HG02973 (cell line): ENCODE data around the gene NCOA7.

Source experiments
- ATAC-seq: cut with Tn5 transposase; IDR thresholded peaks from one replicate; pipeline ENCODE4 v1.9.1; 2021; ENCODE audit warnings: moderate library complexity; ENCODE audit not compliant: unreplicated experiment

Gene NCOA7

DNA sequence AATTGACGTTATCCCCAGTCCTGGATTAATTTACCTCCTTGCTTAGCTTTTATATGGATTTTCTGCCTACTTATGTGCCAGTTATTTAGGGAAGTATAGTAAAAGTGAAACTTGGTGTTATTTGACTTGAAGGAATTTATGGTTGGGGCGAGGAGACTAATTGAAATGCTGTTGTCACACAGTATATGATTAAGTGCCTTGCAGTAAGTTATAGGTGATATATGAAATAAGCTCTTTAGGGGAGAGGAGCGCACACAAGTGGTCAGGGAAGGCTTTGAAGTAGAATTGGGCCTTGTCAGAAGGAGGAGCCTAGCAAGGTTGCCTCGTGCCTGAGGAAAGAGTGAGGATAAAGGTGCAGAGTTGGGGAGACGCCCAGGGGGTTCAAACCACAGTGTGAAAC, 20.5 kb downstream of the NCOA7 start:
- ATAC-seq, result no peak

- no peak for ATAC-seq
These were observed 21.9 kb downstream of the NCOA7 start for GRCh38 chr6:125812394-125813292.

GRCh38 chr6:125814481-125814880, 23.7 kb downstream of the NCOA7 start:
- no peak for ATAC-seq

- no peak for ATAC-seq
These were observed 24.5 kb downstream of the NCOA7 start for GRCh38 chr6:125815080-125815910.

DNA sequence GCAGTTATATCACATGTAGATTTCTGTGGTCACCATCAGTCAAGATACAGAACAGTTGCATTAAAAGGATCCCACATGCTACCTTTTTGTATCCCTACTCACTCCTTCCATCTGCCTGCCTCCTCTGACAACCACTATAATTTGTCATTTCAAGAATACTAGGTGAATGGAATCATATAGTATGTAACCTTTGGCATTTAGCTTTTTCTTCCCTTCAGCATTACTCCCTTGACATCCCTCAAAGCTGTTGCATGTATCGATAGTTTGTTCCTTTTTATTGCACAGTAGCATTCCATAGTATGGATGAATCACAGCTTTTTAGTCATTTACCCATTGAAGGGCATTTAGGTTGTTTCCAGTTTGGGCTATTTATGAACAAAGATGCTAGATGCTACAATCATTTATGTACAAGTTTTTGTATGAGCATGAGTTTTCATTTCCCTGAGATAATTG, 26.1 kb downstream of the NCOA7 start:
- no peak for ATAC-seq

GRCh38 chr6:125818225-125818657, 27.5 kb downstream of the NCOA7 start:
- peak; percentile 36 for ATAC-seq

GRCh38 chr6:125818772-125819260, 28.1 kb downstream of the NCOA7 start:
- ATAC-seq, result no peak

- no peak for ATAC-seq
These were observed 29.0 kb downstream of the NCOA7 start for GRCh38 chr6:125819535-125820326.

DNA sequence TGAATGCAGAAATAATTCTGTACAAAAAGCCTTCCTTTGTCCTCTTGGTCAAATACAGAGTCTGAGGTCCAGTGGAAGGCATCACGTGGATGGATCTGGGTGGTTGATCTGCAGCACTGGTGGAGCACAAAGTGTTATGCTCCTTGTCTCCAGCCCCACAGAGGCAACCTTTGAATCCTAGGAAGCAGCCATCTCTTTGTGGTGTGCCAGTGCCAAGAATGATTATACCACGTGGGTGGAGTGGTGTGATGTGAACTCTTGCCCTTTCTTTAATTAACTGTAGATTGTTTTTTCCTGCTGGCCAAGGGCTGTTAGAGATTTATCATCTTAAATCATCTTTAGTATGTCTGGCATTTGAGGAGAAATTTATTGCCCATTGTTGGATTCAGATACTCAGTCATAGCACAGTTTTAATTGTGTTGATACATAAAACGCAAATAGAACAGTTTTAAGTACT, 31.1 kb downstream of the NCOA7 start:
- ATAC-seq, result no peak

DNA sequence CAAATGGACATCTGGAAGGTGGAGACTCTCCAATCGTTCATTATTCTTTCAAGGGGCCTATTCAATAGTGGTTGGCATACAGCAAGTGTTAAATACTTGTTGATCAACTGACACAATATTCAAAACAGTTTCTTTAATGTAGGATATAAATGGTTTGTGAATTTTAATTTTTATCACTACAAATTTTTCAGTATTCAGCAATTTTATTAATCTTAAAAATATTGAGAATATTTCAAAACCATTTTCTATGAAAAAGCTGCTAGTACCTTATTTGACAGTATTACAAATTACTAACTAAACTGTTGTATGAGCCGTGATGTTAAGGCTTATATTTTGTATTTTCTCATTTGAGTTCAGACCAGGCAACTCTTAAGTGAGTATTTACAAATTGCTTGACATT, 32.4 kb downstream of the NCOA7 start:
- no peak for ATAC-seq

- ATAC-seq, result no peak
These were observed 34.4 kb downstream of the NCOA7 start for GRCh38 chr6:125824946-125825771.

DNA sequence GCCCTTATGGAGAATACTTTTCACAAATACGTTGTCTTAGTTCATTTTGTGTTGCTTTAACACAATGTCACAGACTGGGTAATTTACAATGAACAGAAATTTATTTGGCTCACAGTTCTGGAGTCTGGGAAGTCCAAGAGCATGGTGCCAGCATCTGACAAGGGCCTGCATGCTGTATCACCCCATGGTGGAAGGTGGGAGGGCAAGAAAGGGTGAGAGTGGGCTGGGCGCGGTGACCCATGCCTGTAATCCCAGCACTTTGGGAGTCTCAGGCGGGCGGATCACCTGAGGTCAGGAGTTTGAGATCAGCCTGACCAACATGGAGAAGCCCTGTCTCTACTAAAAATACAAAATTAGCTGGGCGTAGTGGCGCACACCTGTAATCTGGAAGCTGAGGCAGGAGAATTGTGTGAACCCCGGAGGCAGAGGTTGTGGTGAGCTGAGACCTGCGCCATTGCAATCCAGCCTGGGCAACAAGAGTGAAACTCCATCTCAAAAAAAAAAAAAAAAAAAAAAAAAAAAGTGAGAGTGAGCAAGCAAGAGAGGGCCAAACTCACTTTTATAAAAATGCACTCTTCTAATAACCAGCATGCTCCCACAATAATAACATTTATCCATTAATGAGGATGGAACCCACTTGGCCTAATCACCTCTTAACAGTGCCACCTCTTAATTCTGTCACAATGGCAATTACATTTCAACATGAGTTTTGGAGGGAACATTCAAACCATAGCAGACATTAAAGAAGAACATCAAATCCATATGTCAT, 36.1 kb downstream of the NCOA7 start:
- no peak for ATAC-seq

DNA sequence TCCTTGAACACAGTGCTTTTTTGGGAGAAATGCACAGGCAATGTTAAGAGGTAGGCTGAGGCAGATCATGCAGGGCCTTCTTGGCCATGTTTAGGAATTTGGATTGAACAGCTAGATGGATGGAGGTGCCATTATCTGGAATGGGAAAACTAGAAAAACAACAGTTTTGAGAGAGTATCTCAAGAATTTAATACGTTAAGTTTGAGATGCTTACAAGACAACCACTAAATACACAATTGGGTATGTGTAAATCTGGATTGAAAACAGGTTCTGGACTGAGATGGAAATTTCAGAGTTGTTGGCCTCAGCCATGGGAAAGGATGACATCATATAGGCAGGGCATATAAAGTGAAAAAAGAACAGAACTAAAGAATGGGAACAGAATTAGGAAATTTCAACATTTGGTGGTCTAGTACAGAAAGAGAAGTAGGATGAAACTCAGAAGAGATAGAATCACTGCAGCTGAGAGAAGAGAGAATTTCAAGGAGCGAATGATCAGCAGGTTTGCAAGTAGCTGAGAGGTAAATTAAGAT, 37.1 kb downstream of the NCOA7 start:
- no peak for ATAC-seq

- ATAC-seq, result no peak
These were observed 37.8 kb downstream of the NCOA7 start for GRCh38 chr6:125828476-125829039.

DNA sequence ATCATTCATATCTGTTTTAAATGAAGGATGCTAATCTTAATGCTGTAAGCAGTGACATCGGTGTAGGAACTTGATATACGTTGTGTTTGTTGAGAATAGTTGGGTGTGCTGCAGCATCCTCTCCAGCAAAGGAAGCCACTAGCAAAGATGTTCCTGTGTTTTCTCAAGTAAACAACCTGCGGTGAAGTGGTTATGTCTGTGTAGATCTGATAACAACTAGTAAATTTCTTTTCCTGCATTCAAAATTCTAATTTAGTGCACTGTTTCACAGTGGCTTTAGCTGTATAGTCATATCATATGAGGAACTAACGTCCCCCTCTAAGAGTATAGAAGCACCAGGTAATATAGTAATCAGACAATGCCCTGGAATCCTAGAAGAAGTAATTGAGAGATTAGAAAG, 38.7 kb downstream of the NCOA7 start:
- ATAC-seq, result no peak

- peak; percentile 50 for ATAC-seq
These were observed 40.9 kb downstream of the NCOA7 start for GRCh38 chr6:125831659-125832058.

- no peak for ATAC-seq
These were observed 41.8 kb downstream of the NCOA7 start for GRCh38 chr6:125832391-125833117.

GRCh38 chr6:125834348-125834747, 43.6 kb downstream of the NCOA7 start:
- ATAC-seq, result peak; percentile 53
